ENCODE data around the gene XRRA1.

- TF ChIP-seq CTCF (IDR thresholded peaks at IDR 0.05; ENCODE audit: low read depth, low read length) = no peak
- TF ChIP-seq POLR2A (IDR thresholded peaks at IDR 0.05; ENCODE audit: extremely low read depth, insufficient read length) = no peak
Measured at GRCh38 chr11:74978041-74978440, 29.1 kb upstream of the XRRA1 start.
